Naive thymus-derived CD4-positive, alpha-beta T cell (primary cell): ENCODE data around the gene PDHX. TPM values are rescaled to one million over a fixed set of nuclear protein-coding genes. Genes with fewer than 3 reads are reported as not detected.
A peak's percentile ranks its signal among the peaks of the same experiment; 100 is the strongest.

Experiments
- ATAC-seq: fragments of 150-1000 bp; cut with Tn5 transposase; 2 replicates; pipeline ENCODE4 v1.10.0; 2021; ENCODE audit warnings: mild to moderate bottlenecking, moderate library complexity
- CTCF ChIA-PET: fragments of 350-600 bp; sonication (Branson Sonifier 250); formaldehyde crosslinking; loops from one replicate; lab custom pipeline; 2021; ENCODE audit warnings: antibody characterized with exemption; lab: Charles Lee
- POLR2A ChIA-PET: fragments of 350-600 bp; sonication (Branson Sonifier 250); formaldehyde crosslinking; loops from one replicate; lab custom pipeline; 2021; ENCODE audit warnings: antibody characterized with exemption, inconsistent platforms; lab: Charles Lee
- DNase-seq, 9 donors: peaks; one replicate each; pipeline versions ENCODE4 v3.0.0 to v3.0.0-alpha.2; 2020 to 2022; ENCODE audit warnings: mixed read lengths in 1 of 9
- H3K27ac ChIP-seq: one replicate; pipeline ENCODE4 v1.7.0; 2013; ENCODE audit warnings: mild to moderate bottlenecking, low read depth, low read length, moderate library complexity
- H3K27me3 ChIP-seq, 2 donors: one replicate each; pipeline ENCODE4 v1.7.0; 2013; ENCODE audit warnings: low read length in 2 of 2, mild to moderate bottlenecking in 2 of 2, moderate library complexity in 2 of 2; ENCODE audit not compliant: control insufficient read depth in 2 of 2, insufficient read depth in 2 of 2
- H3K36me3 ChIP-seq, 3 experiments: 1 replicate in 2 of 3; 2 replicates in 1 of 3; pipeline ENCODE4 v1.7.0; 2013; ENCODE audit warnings: low read length in 3 of 3, mild to moderate bottlenecking in 3 of 3, moderate library complexity in 1 of 3; ENCODE audit not compliant: insufficient read depth in 3 of 3, control insufficient read depth in 2 of 3
- H3K4me1 ChIP-seq, 2 donors: one replicate each; pipeline ENCODE4 v1.7.0; 2013; ENCODE audit warnings: low read length in 2 of 2, mild to moderate bottlenecking in 2 of 2, moderate library complexity in 1 of 2; ENCODE audit not compliant: control insufficient read depth in 2 of 2, insufficient read depth in 2 of 2
- H3K4me3 ChIP-seq: 2 replicates; pipeline ENCODE4 v1.7.0; 2013; ENCODE audit warnings: mild to moderate bottlenecking, low read length
- H3K9me3 ChIP-seq, 3 experiments: 1 replicate in 2 of 3; 2 replicates in 1 of 3; pipeline ENCODE4 v1.7.0; 2013; ENCODE audit warnings: low read length in 3 of 3; ENCODE audit not compliant: control insufficient read depth in 2 of 3
- H3K27ac Mint-ChIP-seq, 9 donors: one replicate each; pipeline ENCODE4 v1.8.0; 2020 to 2022; ENCODE audit warnings: mixed read lengths in 9 of 9, mild to moderate bottlenecking in 8 of 9, moderate library complexity in 5 of 9, inconsistent platforms in 2 of 9
- H3K27me3 Mint-ChIP-seq, 5 donors: one replicate each; pipeline ENCODE4 v1.8.0; 2021 to 2022; ENCODE audit warnings: mixed read lengths in 5 of 5, mild to moderate bottlenecking in 1 of 5
- H3K36me3 Mint-ChIP-seq, 5 donors: one replicate each; pipeline ENCODE4 v1.8.0; 2020 to 2022; ENCODE audit warnings: mixed read lengths in 5 of 5, mild to moderate bottlenecking in 3 of 5, inconsistent platforms in 1 of 5
- H3K4me1 Mint-ChIP-seq, 7 donors: one replicate each; pipeline ENCODE4 v1.8.0; 2020 to 2022; ENCODE audit warnings: mixed read lengths in 7 of 7, mild to moderate bottlenecking in 3 of 7, inconsistent platforms in 1 of 7
- H3K4me3 Mint-ChIP-seq, 10 donors: one replicate each; pipeline ENCODE4 v1.8.0; 2020 to 2022; ENCODE audit warnings: mild to moderate bottlenecking in 10 of 10, mixed read lengths in 10 of 10, moderate library complexity in 6 of 10, inconsistent platforms in 2 of 10
- H3K9me3 Mint-ChIP-seq, 11 donors: one replicate each; pipeline ENCODE4 v1.8.0; 2020 to 2022; ENCODE audit warnings: mixed read lengths in 11 of 11, mild to moderate bottlenecking in 4 of 11, inconsistent platforms in 1 of 11, moderate library complexity in 1 of 11
- intact Hi-C, 2 donors: fragments of 100-400 bp; cut with micrococcal nuclease; formaldehyde crosslinking; loops; one replicate each; pipeline ENCODE4 v1.15.1; 2023
- polyA plus RNA-seq, 2 donors: library from polyadenylated mRNA; unstranded; fragments of 300-500 nt; fragmentation: Illumina TruSeq; gene quantifications; one replicate each; pipeline ENCODE4 v1.2.3, GENCODE V29; 2021
- total RNA-seq, 6 experiments: library from RNA in 5 of 6; stranded (reverse) in 5 of 6; gene quantifications; 1 replicate in 5 of 6; 2 replicates in 1 of 6; pipeline ENCODE4 v1.2.3 and lab custom pipeline; 2021 to 2026

PDHX gene
- total and polyA plus RNA-seq, 7 experiments from 2014 or later = 17.8 to 54.1 (median 26.2) TPM

DNA sequence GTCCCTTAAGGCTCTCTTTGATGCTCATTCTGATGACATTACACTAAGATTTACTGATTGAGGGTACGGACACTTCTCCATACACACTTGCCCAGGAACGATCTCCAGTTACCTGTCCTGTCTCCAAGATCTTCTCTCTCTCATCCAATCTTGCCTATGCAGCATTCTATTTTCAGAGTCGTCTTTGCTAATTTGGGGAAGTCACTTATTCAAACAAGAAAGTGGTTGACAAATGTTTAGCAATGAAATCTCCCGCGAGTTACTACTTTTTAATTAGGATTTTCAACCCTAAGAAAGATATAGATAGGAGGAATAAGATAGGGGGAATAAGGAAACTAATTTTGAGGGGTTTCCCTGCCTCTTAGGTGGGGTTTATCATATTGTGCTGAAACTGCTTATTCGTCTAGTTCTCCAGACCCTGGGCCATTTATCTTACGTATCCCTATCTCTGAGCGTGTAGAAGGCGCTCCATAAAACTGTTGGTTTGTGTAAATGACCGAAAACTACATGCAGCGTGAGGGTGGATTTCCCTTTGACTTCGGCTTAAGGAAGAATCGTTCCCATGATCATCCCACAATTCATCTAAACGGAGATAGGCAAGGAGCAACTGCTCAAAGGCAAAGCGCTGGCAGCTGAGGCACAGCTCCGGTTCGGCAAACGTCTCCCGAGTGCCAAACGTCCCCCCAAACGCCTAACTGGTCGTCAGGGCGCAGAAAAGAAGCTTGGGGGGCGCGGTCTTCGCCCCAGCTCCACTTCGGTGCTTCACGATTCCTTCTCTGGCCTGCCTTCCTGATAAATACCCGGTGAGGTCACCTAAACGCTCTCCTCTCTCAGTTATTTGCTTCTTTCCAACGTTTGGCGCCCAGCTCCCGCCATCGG is 1.0 kb upstream of the PDHX start:
- Mint-ChIP-seq H3K27me3 (no peaks in the 10 kb centered on the region), H3K4me3 (peak overlapping the region; percentile 90 to 99 (median 96)), H3K4me1 (peaks cover 36 to 67% (median 49%) of the 10 kb centered on the region in 7 donors), H3K36me3 (peaks cover 0 to 21% (median 16%) of the 10 kb centered on the region in 5 donors), H3K9me3 (peaks cover 0 to 4% (median 0%) of the 10 kb centered on the region in 11 donors), H3K27ac (peak overlapping the region; percentile 86 to 98 (median 95))
- Histone ChIP-seq H3K27ac (peak overlapping the region; percentile 92), H3K9me3 (no peaks in the 10 kb centered on the region), H3K36me3 (peaks cover 0 to 6% (median 0%) of the 10 kb centered on the region in 3 experiments), H3K4me3 (peak overlapping the region; percentile 87), H3K4me1 (peaks cover 9 to 18% of the 10 kb centered on the region in 2 donors), H3K27me3 (no peaks in the 10 kb centered on the region)
- DNase-seq (peak in 1 of 9 donors; percentile 4), ATAC-seq (no peak)
- intact Hi-C loops = loop anchor here (1.0 to 10.0 kb wide), 26 partner anchors 132 to 1876 kb away; partner anchors contain the start of genes FBXO3 (in 2 of the 2), NAT10 (in 2 of the 2), TRIM44 (in 2 of the 2) and ABTB2 (in 1 of the 2)
- ChIA-PET POLR2A (interaction anchor here (0.8 to 2.1 kb wide), 5 partner anchors 10 to 747 kb away, joined by 3 to 10 read pairs (median 4); no protein-coding TSS in a partner anchor), CTCF (interaction anchor here (1.2 kb wide), 1 partner anchor 10 kb away, joined by 3 read pairs; no protein-coding TSS in a partner anchor)

DNA sequence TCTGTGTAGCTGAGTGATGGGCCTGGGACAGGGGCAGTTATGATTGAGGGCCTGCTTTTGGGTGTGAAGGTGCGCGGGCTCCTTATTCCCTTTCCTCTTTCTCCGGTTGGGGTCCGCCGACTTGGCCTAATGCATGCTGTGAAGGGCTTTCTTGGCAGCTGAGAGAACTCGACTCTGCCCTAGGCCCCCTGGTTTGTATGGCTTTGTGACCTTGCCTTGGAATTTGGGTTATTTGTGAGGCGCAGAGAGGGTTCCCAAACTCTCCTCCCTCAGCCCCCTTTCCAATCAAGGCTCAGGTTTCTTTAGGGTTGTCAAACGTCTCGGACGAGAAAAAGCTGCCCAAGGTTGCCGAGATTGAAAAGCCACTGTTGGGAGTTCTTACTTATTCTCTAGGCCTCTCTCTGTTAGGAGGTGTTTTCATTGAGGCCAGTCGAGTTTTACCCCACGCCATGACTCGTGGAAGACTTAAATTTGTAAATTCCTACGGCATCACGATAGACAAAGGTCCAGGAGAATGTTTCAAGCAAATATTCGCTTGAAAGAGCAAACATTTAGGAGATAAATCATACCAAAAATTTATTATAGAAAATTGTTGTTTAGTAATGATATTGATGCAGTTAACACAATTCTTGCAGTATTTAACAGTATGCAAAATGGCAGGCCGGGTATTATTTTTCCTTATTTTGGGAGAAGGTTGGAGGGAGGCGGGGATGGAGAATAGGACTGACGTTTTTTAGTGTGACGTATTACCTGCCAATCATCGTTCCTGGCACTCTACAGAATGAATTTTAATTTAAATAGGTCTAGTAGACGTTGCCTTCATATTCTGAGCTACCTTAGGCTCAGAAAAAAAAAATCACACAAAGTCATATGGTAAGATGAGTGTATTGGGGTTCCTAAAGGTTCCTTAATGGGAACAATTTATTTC is 689 bp downstream of the PDHX start:
- Mint-ChIP-seq H3K27me3 (no peaks in the 10 kb centered on the region), H3K36me3 (peaks cover 0 to 21% (median 16%) of the 10 kb centered on the region in 5 donors), H3K27ac (peak overlapping the region; percentile 86 to 98 (median 95)), H3K4me3 (peak overlapping the region; percentile 90 to 99 (median 96)), H3K9me3 (peaks cover 0 to 4% (median 0%) of the 10 kb centered on the region in 11 donors), H3K4me1 (peaks cover 36 to 74% (median 58%) of the 10 kb centered on the region in 7 donors)
- Histone ChIP-seq H3K4me1 (peaks cover 9 to 18% of the 10 kb centered on the region in 2 donors), H3K9me3 (no peaks in the 10 kb centered on the region), H3K36me3 (peaks cover 0 to 6% (median 0%) of the 10 kb centered on the region in 3 experiments), H3K4me3 (peak overlapping the region; percentile 87), H3K27me3 (no peaks in the 10 kb centered on the region), H3K27ac (peak overlapping the region; percentile 92)
- peak; percentile 8 for ATAC-seq
- POLR2A ChIA-PET = interaction anchor here (0.7 to 2.1 kb wide), 5 partner anchors 8 to 407 kb away, joined by 3 to 10 read pairs (median 4); no protein-coding TSS in a partner anchor
- intact Hi-C loops = loop anchor here (1.0 to 10.0 kb wide), 26 partner anchors 130 to 1878 kb away; partner anchors contain the start of genes FBXO3 (in 2 of the 2), NAT10 (in 2 of the 2), TRIM44 (in 2 of the 2) and ABTB2 (in 1 of the 2)
- CTCF ChIA-PET = interaction anchor here (0.5 to 0.8 kb wide), 3 partner anchors 100 to 476 kb away, joined by 3 to 7 read pairs (median 3); no protein-coding TSS in a partner anchor
- DNase-seq = peak in 3 of 9 donors; percentile 2 to 14 (median 13)

DNA sequence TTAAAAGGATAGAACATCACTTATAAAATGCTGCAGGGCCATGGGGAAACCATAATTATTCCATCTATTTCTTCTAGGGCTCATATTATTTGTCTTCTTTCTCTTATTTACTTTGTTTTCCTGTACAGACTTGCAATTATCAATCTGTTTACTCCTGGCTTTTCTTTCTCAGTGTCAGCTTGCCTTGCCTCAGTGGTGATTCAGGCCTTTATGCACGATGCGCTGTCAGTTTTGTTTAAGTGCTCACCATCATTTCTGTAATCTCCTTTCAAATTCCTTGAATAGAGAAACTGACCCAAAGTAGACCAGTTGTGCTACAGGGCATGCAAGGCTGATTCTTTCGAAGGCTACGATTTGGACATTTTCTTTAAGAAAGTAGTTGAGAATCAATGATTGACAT is 4.7 kb downstream of the PDHX start:
- H3K4me1 Mint-ChIP-seq = peaks cover 22 to 56% (median 34%) of the 10 kb centered on the region in 7 donors
- no peaks in the 10 kb centered on the region for H3K9me3 ChIP-seq
- DNase-seq (no peak), ATAC-seq (no peak)
- intact Hi-C loops = no loop called here
- H3K27me3 ChIP-seq = no peaks in the 10 kb centered on the region
- H3K4me3 ChIP-seq = no peak overlapping the region
- peaks cover 0 to 10% of the 10 kb centered on the region in 2 donors for H3K4me1 ChIP-seq
- POLR2A ChIA-PET = no interaction called here
- no peaks in the 10 kb centered on the region for H3K27me3 Mint-ChIP-seq
- H3K27ac Mint-ChIP-seq = peak overlapping the region in 3 of 9 donors; percentile 17 to 22 (median 19)
- peaks cover 0 to under 1% (median 0%) of the 10 kb centered on the region in 3 experiments for H3K36me3 ChIP-seq
- H3K4me3 Mint-ChIP-seq = no peak overlapping the region
- peaks cover 0 to 2% (median 0%) of the 10 kb centered on the region in 11 donors for H3K9me3 Mint-ChIP-seq
- H3K36me3 Mint-ChIP-seq = peaks cover 0 to 2% (median 0%) of the 10 kb centered on the region in 5 donors
- CTCF ChIA-PET = interaction anchor here (6.8 kb wide), 1 partner anchor 471 kb away, joined by 99 read pairs; no protein-coding TSS in a partner anchor
- H3K27ac ChIP-seq = no peak overlapping the region

DNA sequence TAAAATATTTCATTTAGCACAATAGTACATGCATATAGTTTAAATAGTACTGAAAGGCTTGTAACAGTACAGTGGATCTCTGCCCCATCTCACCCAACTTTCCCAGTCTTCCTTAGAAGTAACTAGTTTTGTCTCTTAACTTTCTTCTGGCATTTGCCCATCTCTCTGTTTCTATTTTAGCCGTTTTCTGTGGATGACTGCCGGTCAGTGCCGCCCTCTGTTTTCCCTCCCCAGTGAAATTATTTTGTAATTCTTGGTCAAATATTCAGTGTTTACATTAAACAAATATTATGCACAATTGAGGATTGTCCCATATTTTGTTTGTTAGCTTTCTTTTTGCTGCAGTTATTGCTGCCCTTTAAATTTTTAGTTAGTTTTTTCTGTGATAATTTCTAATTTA is 8.3 kb downstream of the PDHX start:
- H3K27ac Mint-ChIP-seq = peak overlapping the region in 4 of 9 donors; percentile 9 to 29 (median 20)
- ATAC-seq = no peak
- no peaks in the 10 kb centered on the region for H3K9me3 ChIP-seq
- ChIA-PET POLR2A (interaction anchor here (2.5 kb wide), 1 partner anchor 8 kb away, joined by 10 read pairs; the partner anchor contains the start of genes APIP and PDHX), CTCF (interaction anchor here (0.7 to 6.8 kb wide), 13 partner anchors 9 to 563 kb away, joined by 3 to 99 read pairs (median 3); partner anchors contain the start of gene APIP)
- no peaks in the 10 kb centered on the region for H3K27me3 Mint-ChIP-seq
- H3K27ac ChIP-seq = no peak overlapping the region
- H3K36me3 Mint-ChIP-seq = peaks cover 0 to 6% (median 0%) of the 10 kb centered on the region in 5 donors
- H3K4me3 Mint-ChIP-seq = no peak overlapping the region
- no peaks in the 10 kb centered on the region for H3K27me3 ChIP-seq
- peaks cover 0 to 2% (median 0%) of the 10 kb centered on the region in 11 donors for H3K9me3 Mint-ChIP-seq
- intact Hi-C loops = loop anchor here (5.0 kb wide), 2 partner anchors 293 to 488 kb away; no protein-coding TSS in a partner anchor
- H3K4me3 ChIP-seq = no peak overlapping the region
- H3K4me1 Mint-ChIP-seq = peaks cover 8 to 48% (median 27%) of the 10 kb centered on the region in 7 donors
- H3K36me3 ChIP-seq = no peaks in the 10 kb centered on the region
- peaks cover 0 to 7% of the 10 kb centered on the region in 2 donors for H3K4me1 ChIP-seq
- DNase-seq = no peak

DNA sequence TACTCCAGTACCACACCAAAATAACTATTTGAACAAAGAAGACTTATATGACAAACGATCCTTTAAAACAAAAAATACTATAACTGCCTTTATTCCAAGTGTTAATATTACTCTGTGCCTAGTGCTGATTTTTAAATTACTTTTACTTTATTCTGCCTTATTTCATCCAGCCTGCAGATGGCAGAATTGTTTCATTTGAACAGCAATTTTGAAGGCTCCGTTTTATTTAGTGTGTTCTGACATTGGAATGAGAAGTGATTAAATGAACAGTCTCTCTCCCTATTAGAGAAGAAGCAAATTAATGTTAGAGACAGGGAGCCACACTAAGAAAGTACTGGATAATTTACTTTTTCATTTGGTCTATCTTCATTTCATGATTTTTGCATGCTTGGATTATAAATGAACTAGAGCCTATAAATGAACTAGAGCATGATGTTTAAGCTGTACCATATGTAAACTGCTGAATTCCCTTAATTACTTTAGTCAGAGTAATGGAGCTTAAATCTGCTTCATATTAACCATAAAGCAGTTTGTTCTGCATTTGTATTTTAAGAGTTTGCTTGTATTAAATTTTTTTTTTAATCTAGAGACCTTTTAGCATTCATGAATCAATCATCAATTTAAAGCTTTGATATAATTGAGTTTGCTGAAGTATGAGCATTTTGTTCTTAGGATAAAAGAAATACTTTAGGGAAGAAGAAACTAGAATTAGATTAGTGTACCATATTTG is 9.8 kb downstream of the PDHX start:
- H3K36me3 Mint-ChIP-seq = peaks cover 0 to 9% (median 0%) of the 10 kb centered on the region in 5 donors
- H3K4me1 Mint-ChIP-seq = peaks cover 10 to 54% (median 29%) of the 10 kb centered on the region in 7 donors
- Histone ChIP-seq H3K36me3 (no peaks in the 10 kb centered on the region), H3K27me3 (no peaks in the 10 kb centered on the region), H3K27ac (no peak overlapping the region), H3K4me1 (peaks cover 0 to 10% of the 10 kb centered on the region in 2 donors), H3K4me3 (no peak overlapping the region), H3K9me3 (no peaks in the 10 kb centered on the region)
- ATAC-seq = peak; percentile 80
- intact Hi-C loops = loop anchor here (1.0 to 5.0 kb wide), 11 partner anchors 71 to 559 kb away; no protein-coding TSS in a partner anchor
- H3K27ac Mint-ChIP-seq = peak overlapping the region in 1 of 9 donors; percentile 49
- DNase-seq = peak in 7 of 9 donors; percentile 18 to 61 (median 58)
- POLR2A ChIA-PET = interaction anchor here (0.6 to 2.5 kb wide), 7 partner anchors 10 to 479 kb away, joined by 3 to 10 read pairs (median 4); partner anchors contain the start of genes APIP and PDHX
- H3K9me3 Mint-ChIP-seq = peaks cover 0 to 2% (median 0%) of the 10 kb centered on the region in 11 donors
- H3K27me3 Mint-ChIP-seq = no peaks in the 10 kb centered on the region
- no peak overlapping the region for H3K4me3 Mint-ChIP-seq
- CTCF ChIA-PET = interaction anchor here (0.6 to 6.8 kb wide), 16 partner anchors 10 to 559 kb away, joined by 3 to 99 read pairs (median 4); partner anchors contain the start of gene APIP
